RCC 7860 (cell line): ENCODE data around the gene IGSF22.

ENCODE experiments used
- DNase-seq: peaks from one replicate; pipeline ENCODE4 v3.0.0-alpha.2; 2015; ENCODE audit warnings: low spot score
- FAIRE-seq: peaks from 2 replicates; lab custom pipeline; 2012; peaks lifted over from hg19 to GRCh38; lab: Jason Lieb, UNC

The IGSF22 gene

DNA sequence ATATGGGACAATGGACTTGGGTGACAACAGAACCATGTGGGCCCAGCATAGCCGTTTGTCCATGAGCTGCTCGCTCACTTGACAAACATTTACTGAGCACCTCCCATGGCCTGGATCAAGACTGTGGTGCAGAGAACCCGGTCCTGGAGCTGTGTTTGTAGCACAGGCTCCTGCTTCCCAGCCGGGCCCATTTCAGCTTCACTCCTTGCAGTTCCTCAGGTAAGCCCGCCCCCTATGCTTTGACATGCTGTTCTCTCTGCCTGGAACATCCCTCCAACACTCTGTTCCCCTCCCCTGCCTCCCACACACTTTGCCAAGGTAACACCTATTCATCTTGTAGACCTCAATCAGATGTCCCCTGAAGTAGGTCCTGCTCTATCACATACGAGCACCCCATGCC, 19.3 kb upstream of the IGSF22 start:
- no peak for FAIRE-seq

DNA sequence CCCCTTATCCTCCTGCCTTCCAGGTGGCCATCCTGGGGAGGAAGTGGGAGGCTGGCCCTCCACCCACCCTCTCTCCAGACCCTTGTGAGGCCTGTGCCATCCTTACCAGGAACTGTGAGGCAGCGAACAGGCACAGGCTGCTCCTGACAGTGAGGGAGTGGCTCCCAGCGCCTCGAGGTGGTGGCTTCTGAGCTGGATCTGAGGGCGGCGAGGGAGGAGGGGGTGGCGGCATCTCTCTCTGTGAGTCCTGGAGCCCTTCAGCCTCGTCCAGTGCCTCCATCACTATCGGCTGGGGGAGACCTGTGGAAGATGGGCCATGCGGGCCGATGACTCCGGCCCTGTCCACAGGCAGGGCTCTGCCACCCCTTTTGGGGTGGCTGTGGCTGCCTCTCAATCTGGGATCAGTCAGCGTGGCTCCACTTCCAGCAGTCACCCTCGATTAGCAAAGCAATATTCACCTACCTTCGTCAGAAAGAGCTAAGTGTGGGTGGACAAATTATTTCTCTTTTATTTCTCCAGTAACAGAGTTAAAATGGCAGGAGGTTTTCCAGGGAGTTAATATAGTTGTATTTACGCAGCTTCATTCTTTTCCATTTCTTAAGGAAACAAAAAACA, 18.0 kb upstream of the IGSF22 start:
- DNase-seq (no peak), FAIRE-seq (no peak)

More for the DNA sequence above, 19.3 kb upstream of the IGSF22 start:
- no peak for DNase-seq

DNA sequence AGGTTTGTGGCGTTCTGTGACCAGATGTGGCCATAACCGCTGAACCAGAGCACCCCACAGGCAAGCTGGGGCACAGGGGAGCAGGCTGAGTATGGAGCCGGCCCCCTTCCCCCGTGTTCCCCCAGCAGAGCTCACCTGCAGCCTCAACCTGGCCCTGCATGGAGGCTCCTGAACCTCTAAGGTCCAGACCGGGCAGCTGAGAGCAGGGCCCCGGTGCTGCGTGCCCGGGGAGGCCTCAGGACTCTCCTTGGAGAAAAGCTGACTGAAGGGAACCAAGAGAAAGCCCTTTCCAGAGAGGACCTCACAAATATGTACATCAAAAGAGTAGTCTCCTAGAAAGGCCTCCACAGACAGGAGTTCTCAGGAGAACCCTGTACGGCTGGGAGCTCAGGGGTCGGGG, 17.4 kb upstream of the IGSF22 start:
- no peak for FAIRE-seq
- no peak for DNase-seq

DNA sequence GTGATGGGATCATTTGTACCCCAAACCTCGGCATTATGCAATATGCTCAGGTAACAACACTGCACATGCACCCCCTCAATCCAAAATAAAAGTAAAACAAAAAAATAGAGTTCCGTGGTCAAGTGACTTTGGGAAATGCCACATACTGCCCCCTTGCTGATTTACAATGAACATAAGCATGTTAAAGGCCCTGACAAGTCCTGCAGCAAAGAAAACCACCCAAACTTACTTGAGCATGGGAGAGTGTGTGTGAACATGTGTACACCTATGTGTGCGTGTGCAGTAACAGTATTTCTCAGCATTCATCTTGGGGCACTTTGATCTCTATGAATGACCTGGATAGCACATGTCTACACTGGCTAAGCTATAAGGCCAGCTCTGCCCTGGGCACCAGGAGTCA, 15.8 kb upstream of the IGSF22 start:
- FAIRE-seq = no peak

DNA sequence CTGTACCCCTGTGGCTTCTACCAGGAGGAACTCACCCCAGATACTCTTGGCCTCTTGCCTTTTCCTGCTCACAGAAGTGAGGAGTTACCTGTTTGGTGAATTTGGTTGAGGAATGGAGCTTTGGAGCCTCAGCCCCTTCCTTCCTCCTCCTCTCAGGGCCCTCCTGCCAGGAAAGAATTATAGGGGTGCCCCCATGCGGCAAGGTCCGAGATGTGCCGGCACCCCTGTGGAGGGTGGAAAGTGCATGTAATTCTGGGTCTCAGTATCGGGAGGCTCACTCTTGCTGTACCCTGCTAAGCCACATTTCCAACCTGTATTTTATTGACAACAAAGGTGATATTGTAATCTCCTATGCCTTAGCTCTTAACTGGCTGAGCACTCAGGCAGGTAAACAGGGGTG, 13.7 kb upstream of the IGSF22 start:
- no peak for FAIRE-seq

More for the DNA sequence above, 15.8 kb upstream of the IGSF22 start:
- DNase-seq = no peak

GRCh38 chr11:18737642-18738041, 11.7 kb upstream of the IGSF22 start:
- no peak for DNase-seq
- FAIRE-seq = no peak

More for the DNA sequence above, 13.7 kb upstream of the IGSF22 start:
- no peak for DNase-seq

DNA sequence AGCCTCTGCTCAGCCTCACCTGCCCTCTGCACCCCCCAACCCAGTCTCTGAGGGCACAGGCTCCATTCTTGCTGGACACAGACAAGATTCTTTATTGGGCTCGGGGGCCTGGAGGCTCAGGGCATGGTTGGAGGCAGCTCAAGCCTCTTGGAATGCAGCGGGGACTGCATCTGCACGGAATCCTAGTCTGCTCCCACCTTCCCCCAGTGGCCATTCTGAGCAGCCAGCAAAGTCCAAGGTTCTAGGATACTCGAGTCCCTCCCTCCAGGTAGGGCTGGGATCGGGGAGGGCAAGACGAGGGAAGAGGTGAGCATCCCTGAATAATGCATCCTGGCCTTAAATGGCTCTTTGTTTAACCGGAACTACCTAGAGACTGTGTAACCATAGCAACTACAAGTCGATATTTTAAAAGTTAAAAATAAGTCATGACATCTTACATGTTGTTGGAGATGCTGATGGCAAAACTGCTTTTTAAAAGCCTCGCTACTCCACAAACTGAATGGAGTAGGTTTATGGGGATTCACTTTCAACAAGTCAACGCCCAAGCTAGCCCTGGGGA, 10.7 kb upstream of the IGSF22 start:
- DNase-seq (no peak), FAIRE-seq (no peak)

DNA sequence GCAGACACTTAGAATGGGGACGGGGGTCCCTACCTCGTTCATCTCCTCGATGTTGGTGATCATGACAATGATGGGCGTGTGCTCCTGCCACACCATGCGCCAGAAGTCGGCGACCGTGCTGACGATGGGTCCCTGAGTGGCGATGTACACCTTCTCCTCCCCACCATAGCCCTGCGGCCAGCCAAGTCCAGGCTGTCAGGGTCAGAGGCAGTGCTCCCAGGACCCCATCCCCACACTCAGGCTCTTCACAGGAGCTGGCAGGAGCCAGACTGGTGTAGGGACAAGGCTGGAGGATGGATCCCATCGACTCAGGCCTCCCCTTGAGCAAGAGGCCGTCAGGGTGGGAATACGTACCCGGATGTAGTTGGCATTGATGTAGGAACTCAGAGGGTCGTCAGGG, 7.2 kb upstream of the IGSF22 start:
- DNase-seq (no peak), FAIRE-seq (no peak)

GRCh38 chr11:18731949-18732821, 6.2 kb upstream of the IGSF22 start:
- no peak for FAIRE-seq

GRCh38 chr11:18731441-18731840, 5.5 kb upstream of the IGSF22 start:
- FAIRE-seq (no peak), DNase-seq (no peak)

More at GRCh38 chr11:18731949-18732821, 6.2 kb upstream of the IGSF22 start:
- DNase-seq = peak; percentile 13

DNA sequence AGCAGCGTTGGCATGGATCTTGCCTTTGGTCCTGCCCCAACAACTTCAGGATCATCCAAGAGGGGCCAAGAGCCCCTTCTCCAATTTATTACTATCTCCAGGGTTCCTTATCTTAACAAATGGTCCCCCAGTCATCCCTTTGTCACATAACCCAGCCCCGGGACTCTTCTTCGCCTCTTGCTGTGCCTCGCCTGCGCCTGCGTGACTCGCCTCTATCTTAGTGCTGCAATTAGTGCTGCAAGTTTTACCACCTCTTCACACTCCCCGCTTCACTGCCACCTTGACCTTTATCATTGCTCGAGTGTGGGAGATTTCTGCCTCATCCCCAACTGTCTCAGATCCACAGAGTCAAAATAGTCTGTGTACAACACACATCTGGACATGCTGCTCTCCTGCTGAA, 4.0 kb upstream of the IGSF22 start:
- FAIRE-seq (no peak), DNase-seq (no peak)

DNA sequence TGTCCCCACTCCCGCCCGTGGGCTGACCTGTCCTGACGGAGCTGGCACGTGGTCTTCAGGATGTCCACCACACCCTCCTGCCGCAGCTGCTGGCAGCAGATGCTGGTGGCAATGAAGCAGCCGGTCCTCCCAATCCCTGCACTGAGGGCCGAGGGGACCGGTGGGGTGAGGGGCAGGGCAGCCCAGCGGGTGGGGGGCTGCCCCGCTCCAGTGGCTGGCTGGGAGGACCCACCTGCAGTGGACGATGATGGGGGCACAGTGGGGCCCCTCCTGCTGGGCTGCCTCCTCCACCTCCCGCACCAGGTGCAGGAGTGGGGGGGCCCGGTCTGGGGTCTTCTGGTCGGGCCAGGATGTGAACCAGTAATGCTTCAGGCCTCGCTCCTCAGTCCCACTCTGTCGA, 3.4 kb upstream of the IGSF22 start:
- DNase-seq (no peak), FAIRE-seq (no peak)

GRCh38 chr11:18728658-18729057, 2.7 kb upstream of the IGSF22 start:
- FAIRE-seq = no peak
- DNase-seq = no peak

GRCh38 chr11:18727479-18728236, 1.7 kb upstream of the IGSF22 start:
- DNase-seq = peak; percentile 20
- FAIRE-seq = no peak

DNA sequence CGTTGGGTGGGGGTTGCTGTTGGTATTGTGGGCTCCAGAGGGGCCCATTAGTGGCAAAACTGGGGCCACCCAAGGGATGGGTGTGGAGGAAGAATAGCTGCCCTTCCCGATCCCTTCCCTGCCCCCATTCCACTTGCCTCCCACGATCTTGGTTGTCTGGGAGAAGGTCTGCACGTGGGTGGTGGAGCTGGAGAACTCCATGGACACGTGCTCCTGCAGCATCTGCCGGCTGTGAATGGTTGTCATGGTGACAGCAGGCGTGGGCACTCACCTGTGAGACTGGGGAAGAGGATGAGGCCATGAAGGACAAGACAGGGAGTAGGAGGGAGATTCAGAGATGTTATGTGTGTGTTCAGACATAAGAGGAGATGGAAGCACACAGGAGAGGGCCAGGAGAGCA, 2.0 kb downstream of the IGSF22 start:
- DNase-seq = no peak
- no peak for FAIRE-seq

DNA sequence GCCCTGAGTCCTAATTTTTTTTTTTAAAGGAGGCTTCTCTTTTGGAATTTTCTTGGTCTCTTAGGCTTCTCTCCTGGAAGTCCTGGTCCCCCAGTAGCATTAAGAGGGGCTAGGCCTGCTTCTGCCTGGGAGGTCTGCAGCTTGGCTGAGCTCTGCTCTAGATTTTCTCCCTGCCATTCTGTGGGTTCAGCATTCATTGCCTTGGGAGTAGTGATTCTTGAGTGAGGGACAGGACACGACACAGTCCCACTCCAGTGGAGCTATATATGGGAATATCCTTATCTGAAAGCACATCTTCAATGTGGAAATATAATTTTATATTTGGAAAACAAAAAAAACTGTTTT, 3.7 kb downstream of the IGSF22 start:
- FAIRE-seq = no peak

GRCh38 chr11:18721561-18722292, 4.3 kb downstream of the IGSF22 start:
- FAIRE-seq (no peak), DNase-seq (no peak)

More for the DNA sequence above, 3.7 kb downstream of the IGSF22 start:
- no peak for DNase-seq

GRCh38 chr11:18720808-18721560, 5.0 kb downstream of the IGSF22 start:
- DNase-seq = no peak
- FAIRE-seq = no peak

DNA sequence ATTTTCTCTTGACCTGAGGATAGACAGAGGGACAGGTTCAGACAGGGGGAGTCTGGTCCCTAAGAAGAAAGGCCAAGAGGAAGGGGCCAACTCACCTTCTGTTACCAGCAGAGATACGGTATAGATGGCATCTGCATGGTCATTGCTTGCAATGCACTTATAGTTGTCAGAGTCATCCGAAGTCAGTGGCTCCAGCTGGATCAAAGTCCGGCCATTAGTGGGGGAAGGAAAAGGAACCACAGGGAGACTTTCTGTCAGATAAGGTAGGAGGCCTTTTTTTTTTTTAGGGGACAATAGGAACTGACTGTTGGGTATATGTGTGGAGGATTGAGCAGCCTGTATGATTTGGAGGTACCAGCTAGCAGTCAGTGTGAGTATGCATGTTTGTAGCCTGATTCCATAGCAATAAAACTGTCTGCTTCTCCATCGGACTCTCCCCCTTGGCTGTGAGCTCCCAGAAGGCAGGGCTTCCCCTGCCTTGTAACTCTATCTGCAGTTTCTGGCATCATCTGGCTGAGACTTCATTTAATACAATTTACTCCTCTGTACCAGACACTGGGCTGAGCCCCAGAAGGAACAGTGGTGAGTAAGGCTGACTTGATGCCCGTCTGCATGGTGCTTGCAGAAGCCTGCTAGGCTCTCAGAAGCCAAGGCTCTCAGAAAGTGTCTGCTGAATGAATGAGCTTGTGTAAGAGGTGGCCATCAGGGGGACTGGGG, 5.7 kb downstream of the IGSF22 start:
- no peak for FAIRE-seq
- no peak for DNase-seq
